ENCODE measurements around the gene GCLC.
"Not testable (repeated sequence)": the region's sequence is repeated elsewhere in the genome, so short reads cannot be mapped to it uniquely, and the experiment has no call there.

GCLC gene

GRCh38 chr6:53544470-53545308, at the start of gene GCLC:
Gene GCLC (minus strand): TSS chr6:53545101. CDS start chr6:53544645, 456 bp downstream.
- peak; percentile 95 for DNase-seq

- peak; percentile 50 for DNase-seq
These were observed 49.7 kb upstream of the GCLC start for GRCh38 chr6:53594596-53594995.

GRCh38 chr6:53593001-53593488, 48.1 kb upstream of the GCLC start:
- DNase-seq: peak; percentile 54

GRCh38 chr6:53591873-53592272, 47.0 kb upstream of the GCLC start:
- DNase-seq: no peak

- DNase-seq: no peak
These were observed 44.1 kb upstream of the GCLC start for GRCh38 chr6:53588816-53589509.

- no peak for DNase-seq
These were observed 42.4 kb upstream of the GCLC start for GRCh38 chr6:53587291-53587690.

GRCh38 chr6:53585208-53585900, 40.5 kb upstream of the GCLC start:
- DNase-seq: no peak

- DNase-seq: no peak
These were observed 39.8 kb upstream of the GCLC start for GRCh38 chr6:53584726-53585125.

- no peak for DNase-seq
These were observed 38.5 kb upstream of the GCLC start for GRCh38 chr6:53583451-53583850.

- no peak for DNase-seq
These were observed 38.1 kb upstream of the GCLC start for GRCh38 chr6:53582963-53583362.

- no peak for DNase-seq
These were observed 37.0 kb upstream of the GCLC start for GRCh38 chr6:53581856-53582255.

GRCh38 chr6:53581173-53581773, 36.4 kb upstream of the GCLC start:
- no peak for DNase-seq

- DNase-seq: no peak
These were observed 34.4 kb upstream of the GCLC start for GRCh38 chr6:53579338-53579737.

GRCh38 chr6:53578371-53578770, 33.5 kb upstream of the GCLC start:
- no peak for DNase-seq

GRCh38 chr6:53573299-53573698, 28.4 kb upstream of the GCLC start:
- no peak for DNase-seq

- not testable (repeated sequence) for DNase-seq
These were observed 27.5 kb upstream of the GCLC start for GRCh38 chr6:53572379-53572778.

- no peak for DNase-seq
These were observed 24.1 kb upstream of the GCLC start for GRCh38 chr6:53568776-53569616.

- no peak for DNase-seq
These were observed 22.8 kb upstream of the GCLC start for GRCh38 chr6:53567701-53568100.

GRCh38 chr6:53566755-53567154, 21.9 kb upstream of the GCLC start:
- DNase-seq: no peak

- DNase-seq: no peak
These were observed 21.0 kb upstream of the GCLC start for GRCh38 chr6:53565886-53566285.

- no peak for DNase-seq
These were observed 19.6 kb upstream of the GCLC start for GRCh38 chr6:53564401-53565065.

Measured in hematopoietic multipotent progenitor cell treated with erythropoietin and hydrocortisone succinate and interleukin-3 and kit ligand, for 8 days (in vitro differentiated cells).